Adipose tissue (tissue), 3 donors: Measurements from ENCODE around the gene SMYD5. TPM values are rescaled to one million over a fixed set of nuclear protein-coding genes. Genes with fewer than 3 reads are reported as not detected.
"Not testable (repeated sequence)": the region's sequence is repeated elsewhere in the genome, so short reads cannot be mapped to it uniquely, and the experiment has no call there.

Source experiments
- H3K27ac ChIP-seq: one replicate; pipeline ENCODE4 v1.5.1; 2013; ENCODE audit warnings: low read depth, low read length
- WGBS, 3 donors: extraction: QIAGEN DNeasy Blood & Tissue Kit; methylation state at CpG; one replicate each; pipeline ENCODE4 v1.1.7; 2013; 5-methylcytosine and 5-hydroxymethylcytosine counted together
- polyA plus RNA-seq, 3 donors: library from polyadenylated mRNA; stranded (reverse); fragments of 200-250 nt; gene quantifications; one replicate each; pipeline ENCODE4 v1.2.3, GENCODE V29; 2013
- donor health status: healthy with polysubstance abuse.
- donor health status: Bipolar disorder and iron deficiency.
- donor health status: healthy.

Gene SMYD5
- polyA plus RNA-seq = 10 to 100 TPM; 11.5 to 19.1 (median 17.4) TPM

DNA sequence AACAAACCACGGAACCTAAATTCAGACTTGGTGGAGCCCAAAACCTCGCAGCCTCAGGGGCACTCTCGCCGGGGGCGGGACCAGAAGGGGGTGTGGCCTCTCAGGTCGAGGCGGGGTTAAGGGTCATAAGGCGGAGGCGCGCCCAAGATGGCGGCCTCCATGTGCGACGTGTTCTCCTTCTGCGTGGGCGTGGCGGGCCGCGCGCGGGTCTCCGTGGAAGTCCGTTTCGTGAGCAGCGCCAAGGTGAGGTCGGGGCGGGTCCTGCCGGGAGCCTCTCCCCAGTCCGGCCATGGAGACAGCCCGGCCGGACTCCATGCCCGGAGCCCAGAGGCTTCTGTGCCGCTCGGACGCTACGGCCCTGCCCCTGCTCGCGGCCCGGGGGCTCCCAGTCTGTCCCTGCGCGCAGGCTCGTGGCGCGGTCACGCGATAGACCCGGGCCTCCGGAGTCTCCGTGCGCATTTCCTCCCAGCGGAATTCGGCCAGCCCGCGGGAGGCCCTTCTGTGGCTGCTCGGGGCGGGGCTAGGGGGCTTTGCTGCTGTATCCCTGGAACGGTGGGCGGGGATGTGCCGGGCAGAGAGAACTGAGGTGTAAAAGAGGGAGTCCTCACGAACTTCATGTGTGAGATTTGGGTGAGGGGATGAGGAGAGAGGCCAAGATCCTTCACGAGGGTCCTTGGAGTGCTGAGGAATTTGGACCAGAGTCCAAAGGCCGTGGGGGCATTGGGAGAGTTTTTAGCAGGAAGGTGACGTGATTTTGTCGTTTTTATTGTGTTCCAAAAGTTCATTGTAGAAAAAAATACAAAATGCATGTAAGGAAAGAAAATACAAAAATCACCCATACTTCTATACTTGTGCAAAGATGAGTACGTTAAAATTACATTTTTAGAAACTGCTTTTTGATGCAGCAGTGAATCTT, at the start of gene SMYD5:
Gene SMYD5, plus strand, starts transcription at position 126 of the 916 bp plus-strand sequence. Its CDS starts 22 bp downstream, at position 148.
- no peak within 1 kb of the TSS for H3K27ac ChIP-seq
- WGBS, 3 donors = 0 to 1% (median 1%) methylated on average over 64 of the region's 64 CpGs

DNA sequence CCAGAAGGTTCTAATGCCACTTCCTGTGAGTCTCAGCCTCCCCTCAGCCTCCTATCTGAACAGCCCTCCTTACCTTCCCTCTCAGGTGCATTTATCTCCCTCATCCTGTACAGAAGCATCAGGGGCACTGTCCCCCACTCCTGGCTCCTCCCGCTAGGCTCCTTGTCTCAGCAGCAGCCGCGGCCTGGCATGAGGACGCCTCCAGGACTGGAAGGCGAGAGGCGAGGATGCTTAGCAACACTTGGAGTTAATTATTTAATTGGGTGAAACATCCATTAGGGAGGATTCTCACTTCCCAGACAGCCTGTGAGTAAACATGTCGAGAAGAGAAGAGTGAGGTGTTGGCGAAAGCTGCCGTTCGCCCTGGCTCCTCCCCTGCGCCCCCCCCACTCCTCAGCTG, 48.1 kb upstream of the SMYD5 start:
- H3K27ac ChIP-seq = not testable (repeated sequence)
- WGBS, 3 donors = 46 to 69% (median 64%) methylated on average over 10 to 11 of the region's 11 CpGs

DNA sequence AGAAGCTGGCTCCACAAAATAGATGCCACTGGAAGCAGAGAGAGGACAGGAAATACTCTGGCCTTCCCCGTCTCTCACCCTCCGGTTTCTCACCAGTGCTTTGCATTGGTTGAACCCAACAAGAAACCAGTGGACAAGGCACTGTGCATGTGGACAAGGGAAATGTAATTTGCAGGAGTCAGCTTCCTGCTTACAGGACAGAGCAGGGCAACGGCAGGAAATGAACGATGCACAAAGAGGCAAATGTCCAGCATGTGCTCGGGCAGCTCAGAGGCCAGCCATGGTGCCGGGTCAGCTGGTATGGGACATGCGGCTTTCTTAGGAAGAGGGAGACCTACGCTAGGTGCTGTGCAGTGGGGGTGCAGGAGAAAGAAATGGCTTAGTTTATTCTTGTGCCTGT, 47.2 kb upstream of the SMYD5 start:
- H3K27ac ChIP-seq = not testable (repeated sequence)
- WGBS, 3 donors = 70 to 81% (median 78%) methylated on average over 3 to 4 of the region's 8 CpGs

DNA sequence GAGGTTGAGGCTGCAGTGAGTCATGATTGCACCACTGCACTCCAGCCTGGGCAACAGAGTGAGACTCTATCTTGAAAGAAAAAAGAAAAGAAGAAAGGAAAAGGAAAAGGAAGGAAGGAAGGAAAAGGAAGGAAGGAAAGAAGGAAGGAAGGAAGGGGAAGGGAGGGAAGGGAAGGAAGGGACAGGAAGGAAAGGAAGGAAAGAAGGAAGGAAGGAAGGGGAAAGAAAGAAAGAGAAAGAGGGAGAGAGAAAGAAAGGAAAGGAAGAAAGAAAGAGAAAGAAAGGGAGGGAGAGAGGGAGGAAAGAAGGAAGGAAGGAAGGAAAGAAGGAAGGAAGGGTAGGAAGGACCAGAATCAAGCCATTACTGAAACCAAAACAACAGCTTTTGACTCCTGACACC, 45.7 kb upstream of the SMYD5 start:
- H3K27ac ChIP-seq = not testable (repeated sequence)

DNA sequence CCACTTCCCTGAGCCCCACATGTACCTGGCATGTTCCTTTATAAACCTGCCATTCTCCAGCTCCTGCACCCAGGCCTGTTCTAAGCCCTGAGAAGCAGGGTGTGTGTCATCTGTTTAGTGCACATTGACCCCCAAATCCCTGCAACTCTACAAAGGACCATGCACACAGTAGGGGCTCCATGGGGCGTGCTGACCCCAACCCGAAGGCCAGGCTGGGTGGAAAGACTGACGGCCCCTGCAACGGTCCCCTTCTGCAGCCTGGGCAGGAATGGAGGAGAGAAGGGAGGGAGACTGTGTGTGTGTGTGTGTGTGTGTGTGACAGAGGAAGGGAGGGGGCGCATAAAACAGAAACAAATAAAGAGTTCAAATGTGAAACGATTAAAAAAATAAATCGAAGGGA, 43.7 kb upstream of the SMYD5 start:
- not testable (repeated sequence) for H3K27ac ChIP-seq
- WGBS, 3 donors = 76 to 80% (median 80%) methylated on average over 4 to 6 of the region's 7 CpGs

DNA sequence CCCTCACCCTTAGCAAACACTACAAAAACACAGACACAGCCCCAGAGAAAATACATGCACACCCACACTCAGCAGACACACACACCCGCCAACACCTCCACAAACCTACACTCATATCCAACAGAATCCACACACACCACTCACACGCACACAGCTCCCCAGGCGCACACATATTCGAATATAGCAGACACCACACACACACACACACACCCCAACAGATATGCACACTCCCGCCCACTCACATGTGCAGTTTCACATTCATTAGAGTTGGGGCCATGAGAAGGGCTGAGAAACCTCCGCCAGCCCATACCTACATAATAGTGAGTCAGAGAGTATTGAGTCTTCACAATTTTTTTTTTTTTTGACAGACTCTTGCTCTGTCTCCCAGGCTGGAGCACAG, 41.1 kb upstream of the SMYD5 start:
- H3K27ac ChIP-seq = no peak overlapping the region
- WGBS, 3 donors = 82 to 89% (median 84%) methylated on average over 6 of the region's 6 CpGs

DNA sequence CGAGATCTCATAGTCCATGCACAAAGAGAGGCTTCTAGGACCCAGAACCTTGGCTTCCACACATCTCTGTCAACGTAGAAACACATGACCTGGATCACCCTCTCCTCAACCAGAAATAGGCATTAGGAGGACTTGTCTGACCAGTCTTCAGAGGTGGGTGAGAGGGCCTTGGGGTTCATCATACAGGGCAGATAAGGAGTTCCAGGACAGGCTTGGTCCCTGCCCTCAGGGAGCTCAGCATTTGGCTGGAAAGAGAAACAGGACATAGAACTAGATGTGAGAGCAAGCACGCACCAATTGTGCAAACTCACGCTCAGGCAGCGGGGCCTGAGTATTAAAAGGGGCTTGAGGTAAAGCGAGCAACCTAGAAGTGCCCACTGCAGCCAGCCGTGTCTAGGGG, 40.3 kb upstream of the SMYD5 start:
- no peak overlapping the region for H3K27ac ChIP-seq
- WGBS, 3 donors = 90 to 96% (median 95%) methylated on average over 7 of the region's 7 CpGs

DNA sequence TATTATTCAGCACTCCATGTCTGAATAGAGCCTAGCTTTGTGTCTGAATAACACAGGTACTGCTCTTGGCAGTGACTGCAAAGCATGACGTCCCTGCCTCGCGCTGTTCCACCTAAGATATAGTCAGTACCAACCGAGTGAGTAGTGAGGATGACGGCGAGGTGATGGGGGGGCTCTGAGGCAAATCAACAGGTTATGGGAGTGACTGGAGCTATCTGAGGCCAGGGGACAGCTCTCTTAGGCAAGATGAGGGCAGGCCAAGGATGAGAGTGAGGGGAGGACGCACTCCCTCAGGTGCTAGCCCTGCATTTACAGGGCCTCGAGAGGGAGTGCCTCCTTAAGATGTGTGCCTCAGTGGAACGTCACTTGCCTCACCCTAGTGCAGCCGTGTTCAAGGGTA, 39.8 kb upstream of the SMYD5 start:
- no peak overlapping the region for H3K27ac ChIP-seq

DNA sequence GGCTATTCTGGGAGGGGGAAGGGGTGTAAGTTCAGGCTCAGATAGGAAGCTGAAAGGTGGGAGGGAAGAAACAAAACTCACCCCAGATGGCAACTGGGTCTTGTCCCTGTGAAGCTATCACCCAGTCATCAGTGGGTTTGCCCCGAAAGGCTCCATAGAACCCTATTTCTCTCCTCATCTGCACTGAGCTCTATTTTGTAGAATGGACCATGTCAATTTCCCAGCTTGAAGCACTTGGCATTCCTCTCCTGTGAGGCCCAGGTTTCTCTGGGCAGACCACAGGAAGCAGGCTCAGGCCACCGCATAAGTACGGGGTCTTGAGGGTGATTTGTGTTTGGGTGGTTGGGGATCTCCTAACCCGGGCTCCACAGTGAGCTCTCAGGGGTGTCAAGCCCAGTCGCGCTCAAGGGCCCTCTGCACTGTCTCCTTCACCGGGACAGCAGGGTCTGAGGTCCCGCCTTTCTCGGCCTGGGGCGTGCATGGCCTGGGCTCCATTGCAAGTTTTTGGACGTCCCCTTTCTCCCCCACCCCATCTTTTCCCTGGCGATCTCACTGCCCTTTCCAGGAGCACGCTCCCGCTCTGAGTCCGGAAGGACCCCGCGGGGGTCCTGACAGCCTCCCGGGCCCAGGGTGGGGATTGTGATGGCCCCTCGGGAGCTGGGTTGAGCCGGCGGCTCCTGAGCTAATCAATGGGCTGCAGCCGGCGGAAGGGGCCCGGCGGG, 38.9 kb upstream of the SMYD5 start:
- 31 to 36% (median 34%) methylated on average over 25 of the region's 25 CpGs for WGBS, 3 donors
- no peak overlapping the region for H3K27ac ChIP-seq

More for the DNA sequence above, 39.8 kb upstream of the SMYD5 start:
- WGBS, 3 donors = 93 to 95% (median 94%) methylated on average over 10 of the region's 10 CpGs

DNA sequence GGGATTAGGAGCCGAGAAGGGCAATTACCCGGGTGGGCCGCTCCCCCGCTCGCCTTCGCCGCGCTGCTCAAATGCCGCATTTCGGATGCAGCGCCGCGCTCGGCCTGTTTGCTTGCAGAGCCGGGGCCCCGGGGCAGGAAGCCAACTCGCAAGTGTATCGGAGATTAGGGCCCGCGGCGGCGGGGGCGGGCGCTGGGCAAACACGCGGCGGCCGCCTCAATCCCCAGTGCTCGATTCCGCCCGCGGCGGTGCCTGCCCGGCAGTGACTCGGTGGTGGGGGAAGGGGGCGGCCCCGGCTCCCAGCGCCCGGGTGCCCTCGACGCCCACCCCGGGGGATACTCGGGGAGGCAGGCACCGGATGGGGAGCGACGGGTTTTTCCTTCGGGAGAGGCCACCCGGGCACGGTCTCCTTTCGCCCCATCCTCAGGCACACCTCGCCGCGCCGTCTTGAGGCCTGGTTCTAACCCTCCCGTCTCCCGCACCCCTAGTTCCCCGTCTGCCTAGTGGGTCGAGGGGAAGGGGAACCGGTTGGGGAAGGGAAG, 38.3 kb upstream of the SMYD5 start:
- 0 to 1% (median 1%) methylated on average over 38 to 59 of the region's 59 CpGs for WGBS, 3 donors
- H3K27ac ChIP-seq = no peak overlapping the region

DNA sequence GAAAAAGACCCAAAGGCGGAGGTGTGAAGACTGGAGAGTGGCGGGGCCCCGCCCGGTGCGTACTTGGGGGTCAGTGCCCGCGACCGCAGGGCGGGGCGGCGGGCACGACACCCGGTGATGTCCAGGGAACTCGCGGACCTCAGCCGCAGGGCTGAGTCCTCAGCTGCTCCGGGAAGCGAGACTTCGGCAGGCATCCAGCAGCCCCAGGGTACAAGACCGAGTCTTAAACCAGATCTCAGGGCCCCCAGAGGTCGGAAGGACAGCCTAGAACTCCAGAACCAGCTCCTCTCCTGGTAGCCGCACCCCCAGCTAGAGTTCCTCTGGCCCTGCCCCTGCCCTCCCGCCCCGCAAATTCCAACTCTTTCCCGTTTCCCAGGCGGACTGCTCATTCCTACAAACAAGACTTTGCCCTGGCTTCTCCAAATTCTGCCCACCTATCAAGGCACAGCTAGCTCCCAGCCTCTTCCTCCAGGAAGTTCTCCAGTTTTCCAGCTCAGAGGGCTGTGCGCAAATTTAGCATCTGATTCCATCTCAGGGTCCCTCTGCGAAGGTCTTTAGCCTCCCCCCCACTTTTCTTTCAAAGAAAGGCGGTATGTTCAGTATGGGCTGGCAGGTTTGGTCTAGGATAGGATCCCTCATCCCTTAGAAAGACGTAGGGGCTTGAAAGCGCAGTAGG, 37.7 kb upstream of the SMYD5 start:
- H3K27ac ChIP-seq = no peak overlapping the region
- WGBS, 3 donors = 2 to 4% (median 3%) methylated on average over 26 to 31 of the region's 31 CpGs

DNA sequence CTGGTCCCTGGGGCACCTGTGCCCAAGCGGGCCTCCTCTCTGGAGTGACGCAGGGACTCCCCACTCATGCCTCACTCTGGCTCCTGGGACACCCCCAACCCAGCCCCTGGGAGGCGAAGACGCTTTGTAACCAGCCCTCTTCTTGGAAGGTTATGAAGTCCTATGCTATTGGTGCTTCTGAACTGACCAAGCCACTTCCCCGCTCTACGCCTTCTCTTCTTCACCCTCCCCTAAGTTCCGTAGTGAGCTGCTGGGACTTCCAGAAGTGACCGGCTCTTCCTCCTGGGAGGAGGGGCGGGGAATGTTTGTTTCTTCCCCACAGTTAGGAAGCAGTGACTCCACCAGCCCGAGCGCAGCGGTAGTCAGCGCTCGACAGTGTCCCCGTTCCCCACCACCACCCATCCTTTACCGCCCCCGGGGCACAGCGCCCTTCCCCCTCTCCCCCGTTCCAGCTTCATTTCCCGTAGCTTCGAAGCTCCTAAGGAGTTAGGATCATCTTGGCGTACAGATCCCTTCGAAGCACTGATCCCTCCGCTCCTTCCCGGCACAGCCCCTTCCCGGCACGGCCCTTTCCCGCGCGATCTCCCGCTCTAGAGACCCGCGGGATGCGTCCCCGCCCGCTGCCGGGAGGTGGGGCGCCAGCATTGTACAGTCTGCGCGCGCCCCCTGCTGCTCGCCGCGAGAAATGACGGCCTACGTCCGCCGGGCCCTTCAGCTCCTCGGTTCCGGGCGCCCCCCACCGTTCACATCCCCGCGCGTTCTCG, 37.0 kb upstream of the SMYD5 start:
- WGBS, 3 donors = 1 to 2% (median 1%) methylated on average over 56 of the region's 56 CpGs
- H3K27ac ChIP-seq = no peak overlapping the region

DNA sequence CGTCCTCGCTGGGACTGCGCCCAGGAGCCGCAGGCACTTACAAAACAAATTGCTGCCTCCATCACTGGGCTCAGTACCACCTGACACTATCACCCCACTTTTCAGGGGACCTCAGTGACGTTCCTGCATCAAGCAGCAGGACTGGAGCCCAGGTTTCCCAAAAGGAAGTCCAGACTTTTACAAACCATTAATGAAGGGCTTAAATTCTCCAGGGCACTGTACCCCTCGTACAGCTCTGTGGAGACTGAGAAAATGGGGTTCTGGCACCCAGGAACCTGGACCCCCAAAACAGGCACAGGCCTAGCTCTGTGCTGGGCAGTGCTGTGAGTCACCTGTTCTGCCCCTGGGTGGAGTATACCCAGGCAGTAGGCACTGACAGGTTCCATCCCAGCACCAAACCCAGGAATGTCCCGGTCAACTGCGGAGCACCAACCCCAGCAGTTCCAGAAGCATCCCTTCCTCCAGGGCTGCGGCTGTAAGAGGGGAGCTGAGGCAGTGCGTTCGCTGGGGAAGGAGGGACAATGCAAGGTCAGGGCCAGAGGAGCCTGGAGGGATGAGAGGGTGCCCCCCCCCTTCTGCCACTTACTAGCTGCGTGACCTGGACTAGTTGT, 36.3 kb upstream of the SMYD5 start:
- no peak overlapping the region for H3K27ac ChIP-seq

DNA sequence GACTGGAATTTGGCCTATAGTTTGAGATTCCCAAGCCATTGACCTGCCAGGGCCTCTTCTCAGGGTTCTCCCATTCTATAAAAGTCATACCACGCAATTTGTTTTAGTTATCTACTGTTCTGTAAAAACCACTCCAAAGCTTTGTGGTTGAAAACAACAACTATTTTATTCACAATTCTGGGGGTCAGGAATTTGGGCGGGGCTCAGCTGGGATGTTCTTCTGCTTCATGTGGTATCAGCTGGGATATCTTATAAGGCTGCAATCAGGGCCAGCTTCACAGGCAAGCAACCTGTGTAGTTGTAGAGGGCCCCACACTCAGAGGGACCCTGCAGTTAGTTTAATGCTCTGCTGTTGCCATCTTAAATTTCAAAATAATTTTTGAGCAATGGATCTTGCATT, 28.1 kb upstream of the SMYD5 start:
- 86 to 95% (median 87%) methylated on average over 2 of the region's 2 CpGs for whole genome bisulfite sequencing, 3 donors
- no peak overlapping the region for H3K27ac ChIP-seq

More for the DNA sequence above, 36.3 kb upstream of the SMYD5 start:
- WGBS, 3 donors = 13 to 16% (median 15%) methylated on average over 12 of the region's 12 CpGs

DNA sequence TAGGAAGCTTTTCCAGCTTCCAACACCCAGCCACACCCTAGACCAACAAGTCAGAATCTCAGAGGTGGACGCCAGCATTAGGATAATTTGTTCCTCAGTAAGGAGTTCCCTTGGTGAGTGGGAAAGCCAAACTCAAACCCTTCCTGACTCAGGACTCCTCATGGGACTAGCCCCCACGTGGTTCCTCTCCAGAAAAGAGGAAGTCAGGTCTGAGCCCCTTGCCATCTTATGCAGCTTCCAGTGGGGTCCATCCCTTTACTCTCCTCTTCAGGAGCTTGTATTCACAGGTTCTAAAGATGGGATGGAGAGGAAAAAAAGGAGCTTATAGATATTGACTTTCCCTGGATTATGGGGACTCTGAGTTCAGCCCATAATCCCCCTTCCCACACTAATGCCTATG, 26.5 kb upstream of the SMYD5 start:
- H3K27ac ChIP-seq = no peak overlapping the region
- WGBS, 3 donors = 44 to 49% (median 49%) methylated on average over 2 of the region's 2 CpGs

DNA sequence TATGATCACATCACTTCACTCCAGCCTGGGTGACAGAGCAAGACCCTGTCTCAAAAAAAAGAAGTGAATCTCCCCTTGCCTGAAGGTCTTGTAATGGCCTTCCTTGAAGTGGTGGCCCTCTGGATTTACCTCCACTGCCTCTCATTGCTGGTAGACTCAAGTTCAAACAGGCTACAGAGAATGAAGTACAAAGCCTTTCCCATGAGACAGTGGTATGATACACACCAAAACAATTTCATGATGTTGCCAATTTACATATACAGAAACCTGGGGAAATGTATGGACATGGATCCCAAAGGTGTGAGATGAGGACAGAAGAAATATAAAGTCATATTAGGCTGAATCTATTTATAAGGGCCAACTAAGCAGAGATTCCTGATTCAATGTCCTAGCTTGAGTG, 16.5 kb upstream of the SMYD5 start:
- no peak overlapping the region for H3K27ac ChIP-seq

DNA sequence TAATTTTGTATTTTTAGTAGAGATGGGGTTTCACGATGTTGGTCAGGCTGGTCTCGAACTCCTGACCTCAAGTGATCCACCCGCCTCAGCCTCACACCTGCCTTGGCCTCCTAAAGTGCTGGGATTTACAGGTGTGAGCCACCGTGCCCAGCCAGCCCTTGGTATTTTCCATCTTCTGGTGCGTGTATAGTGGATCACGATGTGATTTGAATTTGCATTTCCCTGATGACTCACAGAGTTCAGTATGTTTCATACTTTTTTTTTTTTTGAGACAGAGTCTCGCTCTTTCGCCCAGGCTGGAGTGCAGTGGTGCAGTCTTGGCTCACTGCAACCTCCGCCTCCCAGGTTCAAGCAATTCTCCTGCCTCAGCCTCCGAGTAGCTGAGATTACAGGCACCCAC, 13.8 kb upstream of the SMYD5 start:
- 75 to 93% (median 89%) methylated on average over 10 of the region's 10 CpGs for WGBS, 3 donors
- not testable (repeated sequence) for H3K27ac ChIP-seq
